ENCODE data around the gene SNAI1.
"Not testable (repeated sequence)": the region's sequence is repeated elsewhere in the genome, so short reads cannot be mapped to it uniquely, and the experiment has no call there.

The SNAI1 gene

DNA sequence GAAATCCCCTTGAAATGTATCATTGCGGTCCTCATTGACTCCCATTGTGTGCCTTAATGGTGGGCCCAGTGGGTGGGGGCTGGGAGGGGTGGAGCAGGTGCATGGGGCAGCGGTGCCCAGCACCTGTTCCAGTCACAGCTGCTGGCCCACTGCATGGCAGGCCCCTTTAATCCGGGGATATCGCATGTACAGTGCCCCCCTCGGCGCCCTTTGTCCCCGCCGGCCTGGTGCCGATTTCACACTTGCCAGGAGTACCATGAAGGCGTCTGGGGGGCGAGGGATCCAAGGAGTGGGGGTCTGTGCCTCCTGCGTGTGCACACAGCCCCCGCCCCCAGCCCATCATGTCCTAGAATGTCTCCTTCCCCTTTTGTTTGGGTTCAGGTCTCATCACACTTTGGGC lies 2.8 kb downstream of the SNAI1 start:
- no peak for DNase-seq (ENCODE audit: extremely low read depth in 1 of 2, low read depth in 1 of 2)

DNA sequence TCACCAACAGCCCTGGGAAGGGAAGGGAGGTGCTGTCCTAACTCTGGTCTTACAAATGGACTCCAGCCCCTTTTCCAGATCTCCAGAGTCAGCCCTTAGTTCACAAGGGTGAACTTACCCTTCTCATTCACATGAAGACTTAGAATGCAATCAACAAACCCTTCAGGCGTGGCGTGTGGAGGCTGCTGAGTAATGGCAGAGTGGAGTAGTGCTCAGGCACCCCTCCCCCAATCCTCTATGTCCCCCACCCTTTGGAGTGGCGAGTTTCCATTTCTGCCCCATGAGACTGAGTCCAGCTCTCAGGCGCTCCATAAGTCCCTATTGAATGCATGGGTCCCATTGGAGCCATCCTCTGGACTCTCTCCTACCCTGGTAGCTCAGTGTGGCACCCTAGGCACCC lies 3.3 kb downstream of the SNAI1 start:
- no peak for DNase-seq (ENCODE audit: extremely low read depth in 1 of 2, low read depth in 1 of 2)

GRCh38 chr20:49987015-49987867 lies 4.5 kb downstream of the SNAI1 start:
- no peak for DNase-seq (ENCODE audit: extremely low read depth in 1 of 2, low read depth in 1 of 2)

DNA sequence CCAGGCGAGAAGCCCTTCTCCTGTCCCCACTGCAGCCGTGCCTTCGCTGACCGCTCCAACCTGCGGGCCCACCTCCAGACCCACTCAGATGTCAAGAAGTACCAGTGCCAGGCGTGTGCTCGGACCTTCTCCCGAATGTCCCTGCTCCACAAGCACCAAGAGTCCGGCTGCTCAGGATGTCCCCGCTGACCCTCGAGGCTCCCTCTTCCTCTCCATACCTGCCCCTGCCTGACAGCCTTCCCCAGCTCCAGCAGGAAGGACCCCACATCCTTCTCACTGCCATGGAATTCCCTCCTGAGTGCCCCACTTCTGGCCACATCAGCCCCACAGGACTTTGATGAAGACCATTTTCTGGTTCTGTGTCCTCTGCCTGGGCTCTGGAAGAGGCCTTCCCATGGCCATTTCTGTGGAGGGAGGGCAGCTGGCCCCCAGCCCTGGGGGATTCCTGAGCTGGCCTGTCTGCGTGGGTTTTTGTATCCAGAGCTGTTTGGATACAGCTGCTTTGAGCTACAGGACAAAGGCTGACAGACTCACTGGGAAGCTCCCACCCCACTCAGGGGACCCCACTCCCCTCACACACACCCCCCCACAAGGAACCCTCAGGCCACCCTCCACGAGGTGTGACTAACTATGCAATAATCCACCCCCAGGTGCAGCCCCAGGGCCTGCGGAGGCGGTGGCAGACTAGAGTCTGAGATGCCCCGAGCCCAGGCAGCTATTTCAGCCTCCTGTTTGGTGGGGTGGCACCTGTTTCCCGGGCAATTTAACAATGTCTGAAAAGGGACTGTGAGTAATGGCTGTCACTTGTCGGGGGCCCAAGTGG lies 5.3 kb downstream of the SNAI1 start:
- no peak for DNase-seq (ENCODE audit: extremely low read depth in 1 of 2, low read depth in 1 of 2)

DNA sequence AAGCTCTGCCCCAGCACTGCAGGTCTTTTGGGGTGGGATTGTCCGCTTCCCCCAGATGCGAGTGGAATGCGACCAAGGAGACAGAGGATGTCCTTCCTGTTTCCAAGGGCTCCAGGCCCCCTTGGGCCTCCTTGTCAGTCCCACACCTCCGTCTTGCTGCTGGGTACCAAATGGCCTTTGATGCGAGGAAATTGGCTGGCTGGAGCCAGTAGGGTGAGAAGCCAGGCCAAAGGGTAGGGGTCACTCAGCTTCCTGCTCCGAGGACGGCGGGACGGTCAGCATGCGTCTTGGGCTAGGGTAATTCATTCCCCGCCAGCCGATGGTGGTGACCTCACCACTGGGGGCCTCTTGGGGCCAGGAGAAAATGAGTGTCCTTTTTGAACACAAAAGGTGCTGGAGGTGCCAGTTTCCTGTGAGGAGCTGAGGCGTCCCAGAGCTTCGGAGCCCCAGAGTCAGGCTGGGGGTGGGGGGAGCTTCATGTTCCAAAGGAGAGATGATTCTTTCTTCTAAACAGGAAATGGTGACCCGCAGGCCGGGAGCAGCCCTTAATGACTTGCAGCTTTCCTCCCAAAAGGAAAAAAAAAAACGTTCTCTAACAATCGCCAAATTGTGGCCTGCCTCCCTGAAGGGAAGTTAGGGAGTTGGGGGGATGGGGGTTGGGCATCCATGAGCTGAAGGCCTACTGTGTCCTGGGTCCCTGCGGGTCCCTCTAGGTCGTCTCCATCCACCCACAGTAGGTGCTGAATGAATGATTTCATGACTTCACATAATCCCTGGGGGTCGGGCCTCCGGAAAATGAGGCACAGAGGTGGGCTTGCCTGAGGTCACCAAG lies 6.7 kb downstream of the SNAI1 start:
- no peak for DNase-seq (ENCODE audit: extremely low read depth in 1 of 2, low read depth in 1 of 2)

DNA sequence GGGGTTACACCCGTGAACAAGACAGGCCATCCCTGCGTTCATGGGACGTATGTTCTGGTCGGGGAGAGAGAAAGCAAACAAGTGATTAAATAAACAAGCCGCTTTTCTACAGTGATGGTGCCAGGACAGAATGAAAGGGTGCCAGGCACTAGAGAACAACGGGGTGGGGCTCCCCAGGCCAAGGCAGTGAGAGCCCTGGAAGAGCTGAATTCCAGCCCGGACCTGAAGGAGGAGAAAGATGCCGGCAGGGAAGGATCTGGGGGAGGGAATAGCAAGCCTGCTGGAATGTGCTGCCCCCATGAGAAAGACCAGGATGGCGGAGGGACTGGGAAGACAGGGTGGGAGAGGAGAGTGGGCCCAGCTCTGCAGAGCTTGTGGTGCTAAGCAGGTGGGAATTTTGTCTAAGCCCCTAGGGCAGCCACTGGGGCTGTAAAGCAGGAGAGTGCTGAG lies 7.5 kb downstream of the SNAI1 start:
- no peak for DNase-seq (ENCODE audit: extremely low read depth in 1 of 2, low read depth in 1 of 2)

DNA sequence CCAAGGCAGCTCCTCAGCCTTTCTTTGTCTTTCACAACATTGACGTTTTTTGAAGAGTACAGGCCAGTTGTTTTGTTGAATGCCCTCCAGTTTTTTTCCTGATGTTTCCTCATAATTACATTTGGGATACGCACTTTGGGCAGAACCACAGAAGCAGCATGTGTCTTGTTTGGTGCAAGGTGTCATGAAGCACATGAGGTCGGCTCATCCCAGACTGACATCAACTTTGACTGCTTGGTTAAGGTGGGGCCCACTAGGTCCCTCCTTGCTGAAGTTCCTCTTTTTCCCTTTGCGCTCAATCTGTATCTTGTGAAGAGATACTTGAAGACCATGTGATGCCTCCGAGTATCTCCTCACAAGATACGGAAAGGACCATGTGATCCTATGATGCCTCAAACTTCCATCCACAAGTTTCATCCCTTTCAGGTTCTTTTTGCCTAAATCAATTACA lies 10.5 kb downstream of the SNAI1 start:
- DNase-seq (ENCODE audit: extremely low read depth in 1 of 2, low read depth in 1 of 2) = no peak

DNA sequence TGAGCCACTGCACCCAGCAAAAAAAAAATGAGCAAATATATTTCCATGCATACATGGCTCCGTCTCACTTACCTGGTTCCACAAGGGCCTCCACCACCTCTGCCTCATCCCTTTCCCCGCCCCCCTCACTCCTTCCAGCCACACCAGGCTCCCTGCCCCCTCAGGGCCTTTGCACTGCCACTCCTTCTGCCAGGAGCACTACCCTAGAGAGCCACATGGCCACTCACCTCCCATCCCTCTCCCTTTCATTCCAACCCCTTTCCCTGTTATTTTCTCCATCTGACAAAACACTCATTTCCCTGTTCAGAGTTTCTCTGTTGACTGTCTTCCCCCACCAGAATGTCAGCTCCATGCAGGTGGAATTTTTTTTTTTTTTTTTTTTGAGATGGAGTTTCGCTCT lies 12.8 kb downstream of the SNAI1 start:
- DNase-seq (ENCODE audit: extremely low read depth in 1 of 2, low read depth in 1 of 2) = no peak

DNA sequence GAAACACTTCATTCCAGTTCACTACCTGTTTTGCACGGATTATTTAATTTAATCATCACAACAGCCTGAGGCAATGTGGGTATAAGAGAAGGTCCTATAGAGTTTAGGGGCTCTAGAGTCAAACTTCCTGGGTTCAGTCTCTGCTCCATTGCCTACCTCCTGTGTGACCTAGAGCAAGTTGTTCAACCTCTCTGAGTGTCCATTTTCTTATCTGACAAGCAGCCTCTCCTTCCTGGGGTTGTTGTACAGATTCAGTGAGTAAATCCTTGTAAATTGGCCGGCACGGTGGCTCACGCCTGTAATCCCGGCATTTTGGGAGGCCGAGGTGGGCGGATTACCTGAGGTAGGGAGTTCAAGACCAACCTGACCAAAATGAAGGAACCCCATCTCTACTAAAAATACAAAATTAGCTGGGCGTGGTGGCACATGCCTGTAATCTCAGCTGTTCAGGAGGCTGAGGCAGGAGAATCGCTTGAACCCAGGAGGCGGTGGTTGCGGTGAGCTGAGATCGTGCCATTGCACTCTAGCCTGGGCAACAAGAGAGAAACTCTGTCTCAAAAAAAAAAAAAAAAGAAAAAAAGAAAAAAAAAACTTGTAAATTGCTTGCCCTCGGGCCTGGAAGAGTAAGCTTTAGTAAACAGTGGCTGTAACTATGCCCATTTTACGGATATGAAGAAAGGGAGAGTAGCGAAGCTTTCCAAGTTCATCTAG lies 15.9 kb downstream of the SNAI1 start:
- DNase-seq (ENCODE audit: extremely low read depth in 1 of 2, low read depth in 1 of 2) = not testable (repeated sequence)

DNA sequence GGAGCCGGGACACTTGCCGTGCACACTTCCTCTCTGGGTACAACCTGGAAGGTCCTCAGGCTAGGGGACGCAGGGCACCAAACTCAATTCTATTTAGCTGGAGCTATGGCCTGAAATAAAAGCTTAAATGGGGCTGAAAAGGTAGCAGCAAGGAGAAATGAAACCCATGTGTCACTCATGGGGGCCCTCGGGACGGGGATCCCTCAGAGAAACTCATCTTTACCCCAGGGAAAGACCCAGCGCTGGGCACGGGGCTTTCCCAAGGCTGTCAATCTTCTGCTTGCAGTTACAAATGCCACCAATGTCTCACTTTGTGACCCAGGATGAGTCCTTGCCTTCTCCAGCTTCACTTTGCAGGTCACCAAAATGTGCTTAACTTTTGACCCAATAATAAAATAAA lies 16.5 kb downstream of the SNAI1 start:
- no peak for DNase-seq (ENCODE audit: extremely low read depth in 1 of 2, low read depth in 1 of 2)

DNA sequence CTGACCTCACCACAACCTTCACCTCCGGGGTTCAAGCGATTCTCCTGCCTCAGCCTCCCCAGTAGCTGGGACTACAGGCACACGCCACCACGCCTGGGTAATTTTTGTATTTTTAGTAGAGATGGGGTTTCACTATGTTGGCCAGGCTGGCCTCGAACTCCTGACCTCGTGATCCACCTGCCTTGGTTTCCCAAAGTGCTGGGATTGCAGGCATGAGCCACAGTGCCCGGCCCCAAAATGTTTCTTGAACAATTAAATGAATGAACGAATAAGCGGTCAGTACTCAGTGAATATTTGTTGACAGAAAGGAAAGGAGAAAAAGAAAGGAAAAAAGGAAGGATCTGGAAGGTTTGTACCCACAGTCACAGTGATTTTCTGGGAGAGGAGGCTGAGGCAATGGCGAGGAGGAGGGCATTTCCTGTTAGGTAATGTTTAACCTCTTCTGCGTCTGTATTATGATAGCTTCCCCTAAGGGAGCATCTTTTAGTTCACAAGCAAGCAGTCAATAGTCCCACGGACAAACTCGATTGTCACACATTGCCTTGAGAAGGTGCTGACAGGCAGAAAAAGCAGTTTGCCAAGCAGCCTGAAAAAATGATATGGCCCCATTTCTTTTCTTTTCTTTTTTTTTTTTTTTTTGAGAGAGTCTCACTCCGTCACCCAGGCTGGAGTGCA lies 17.9 kb downstream of the SNAI1 start:
- not testable (repeated sequence) for DNase-seq (ENCODE audit: extremely low read depth in 1 of 2, low read depth in 1 of 2)

DNA sequence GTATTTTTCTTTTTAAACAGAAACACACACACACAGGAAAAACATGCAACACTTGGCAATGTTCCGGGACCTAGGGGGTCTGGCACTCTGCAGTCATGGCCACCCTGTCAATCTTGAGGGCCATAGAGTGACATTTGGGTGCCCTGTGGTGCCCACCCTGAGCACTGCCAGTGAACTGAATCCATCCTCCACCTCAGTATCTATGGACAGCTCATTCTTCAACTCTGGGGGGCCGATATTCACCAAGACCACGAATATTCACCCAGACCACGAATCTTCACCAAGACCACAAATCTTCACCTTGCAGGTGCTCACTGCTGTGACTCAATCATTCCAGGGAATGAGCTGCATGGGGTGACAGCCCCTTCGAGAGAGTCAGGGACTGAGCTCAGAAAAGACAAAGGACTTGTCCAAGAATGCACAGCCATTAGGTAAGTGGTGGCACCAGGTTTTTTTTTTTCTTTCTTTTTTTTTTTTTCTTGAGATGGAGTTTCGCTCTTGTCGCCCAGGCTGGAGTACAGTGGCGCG lies 19.1 kb downstream of the SNAI1 start:
- DNase-seq (ENCODE audit: extremely low read depth in 1 of 2, low read depth in 1 of 2) = no peak

DNA sequence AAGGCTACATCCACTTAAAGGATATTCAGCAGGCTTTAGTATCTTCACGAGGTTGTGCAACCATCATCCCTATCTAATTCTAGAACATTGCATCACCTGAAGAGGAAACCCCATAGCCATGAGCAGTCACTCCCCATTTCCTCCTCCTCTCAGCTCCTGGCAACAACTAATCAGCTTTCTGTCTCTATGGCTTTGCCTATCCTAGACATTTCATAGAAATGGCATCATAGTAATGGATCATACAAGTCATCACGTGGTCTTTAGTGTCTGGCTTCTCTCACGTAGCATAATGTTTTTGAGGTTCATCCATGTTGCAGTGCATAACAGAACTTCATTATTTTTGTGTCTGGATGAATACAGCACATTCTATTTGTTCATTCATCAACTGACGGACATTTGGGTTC lies 20.5 kb downstream of the SNAI1 start:
- no peak for DNase-seq (ENCODE audit: extremely low read depth in 1 of 2, low read depth in 1 of 2)

- no peak for DNase-seq (ENCODE audit: extremely low read depth in 1 of 2, low read depth in 1 of 2)
These were observed 21.4 kb downstream of the SNAI1 start for GRCh38 chr20:50004229-50004628.

GRCh38 chr20:50005471-50005981 lies 22.7 kb downstream of the SNAI1 start:
- DNase-seq (ENCODE audit: extremely low read depth in 1 of 2, low read depth in 1 of 2) = no peak

- DNase-seq (ENCODE audit: extremely low read depth in 1 of 2, low read depth in 1 of 2) = no peak
These were observed 24.6 kb downstream of the SNAI1 start for GRCh38 chr20:50007369-50007768.

DNA sequence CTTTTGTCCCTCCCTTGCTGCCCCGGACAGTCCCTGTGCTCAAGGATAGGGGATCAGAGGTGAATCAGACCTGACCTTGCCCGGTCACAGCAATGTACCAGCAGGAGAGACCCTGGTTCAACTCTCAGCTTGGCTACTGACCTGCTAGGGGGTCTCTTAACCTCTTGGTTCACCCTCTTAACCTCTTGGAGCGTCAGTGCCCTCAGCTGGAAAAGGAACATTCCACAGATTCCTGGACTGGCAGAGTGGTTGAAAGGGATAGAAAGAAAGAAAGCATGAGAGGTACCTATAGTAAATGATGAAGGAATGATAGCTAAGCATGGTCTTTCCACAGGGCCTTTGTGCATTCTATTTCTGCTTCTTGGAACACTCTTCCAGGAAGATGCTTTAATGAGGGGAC lies 25.2 kb downstream of the SNAI1 start:
- no peak for DNase-seq (ENCODE audit: extremely low read depth in 1 of 2, low read depth in 1 of 2)

GRCh38 chr20:50009521-50010454 lies 27.0 kb downstream of the SNAI1 start:
- DNase-seq (ENCODE audit: extremely low read depth in 1 of 2, low read depth in 1 of 2) = no peak
